Skeletal muscle cell (primary cell): Measurements from ENCODE around the gene WNK4.
A peak's percentile ranks its signal among the peaks of the same experiment; 100 is the strongest.
"Not testable (repeated sequence)": the region's sequence is repeated elsewhere in the genome, so short reads cannot be mapped to it uniquely, and the experiment has no call there.

Source experiments
- DNase-seq: peaks from one replicate; pipeline ENCODE4 v3.0.0-alpha.2; 2010; ENCODE audit warnings: low read depth
- H3K4me3 ChIP-seq: 2 replicates; pipeline ENCODE4 v1.5.1; 2011; ENCODE audit warnings: low read depth, mild to moderate bottlenecking, control low read depth, low read length, moderate library complexity

Gene WNK4

DNA sequence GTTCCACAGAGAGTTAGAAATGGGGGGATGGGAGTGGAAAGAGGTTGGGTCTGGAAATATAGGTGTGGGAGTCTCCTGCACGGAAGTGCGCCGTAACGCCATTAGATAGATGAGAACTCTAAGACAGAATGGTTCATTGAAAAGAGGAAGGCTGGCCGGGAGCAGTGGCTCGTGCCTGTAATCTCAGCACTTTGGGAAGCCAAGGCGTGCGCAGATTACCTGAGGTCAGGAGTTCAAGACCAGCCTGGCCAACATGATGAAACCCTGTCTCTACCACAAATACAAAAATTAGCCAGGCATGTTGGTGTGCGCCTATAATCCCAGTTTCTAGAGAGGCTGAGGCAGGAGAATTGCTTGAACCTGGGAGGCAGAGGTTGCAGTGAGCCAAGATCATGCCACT is 12.4 kb upstream of the WNK4 start:
- not testable (repeated sequence) for DNase-seq, H3K4me3 ChIP-seq

DNA sequence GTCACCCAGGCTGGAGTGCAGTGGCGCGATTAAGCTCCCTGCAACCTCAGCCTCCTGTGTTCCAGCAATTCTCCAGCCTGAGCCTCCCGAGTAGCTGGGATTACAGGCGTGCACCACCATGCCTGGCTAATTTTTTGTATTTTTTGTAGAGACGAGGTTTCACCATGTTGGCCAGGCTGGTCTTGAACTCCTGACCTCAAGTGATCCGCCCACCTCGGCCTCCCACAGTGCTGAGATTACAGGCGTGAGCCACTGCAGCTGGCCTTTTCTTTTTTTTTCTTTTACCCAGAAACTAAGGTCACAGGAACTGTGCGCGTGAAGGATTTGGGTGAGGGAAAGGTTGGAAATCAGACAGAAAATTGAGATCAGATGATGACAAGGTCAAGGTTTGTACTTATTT is 10.4 kb upstream of the WNK4 start:
- DNase-seq, H3K4me3 ChIP-seq: not testable (repeated sequence)

DNA sequence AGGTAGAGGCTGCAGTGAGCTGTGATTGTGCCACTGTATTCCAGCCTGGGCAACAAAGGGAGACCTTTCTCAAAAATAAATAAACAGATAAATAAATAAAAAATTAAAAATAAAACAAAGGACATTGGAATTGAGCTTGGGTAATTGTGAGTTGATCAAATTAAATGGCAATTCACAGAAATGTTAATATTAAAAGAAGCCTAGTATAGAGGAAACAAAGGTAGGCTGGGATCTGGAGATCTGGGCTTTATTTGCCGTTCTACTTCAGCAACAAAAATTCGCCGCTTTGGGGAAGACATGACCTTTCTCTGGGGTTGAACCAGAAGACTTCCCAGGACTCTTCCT is 7.5 kb upstream of the WNK4 start:
- H3K4me3 ChIP-seq = peak overlapping the region; percentile 97
- DNase-seq = no peak

DNA sequence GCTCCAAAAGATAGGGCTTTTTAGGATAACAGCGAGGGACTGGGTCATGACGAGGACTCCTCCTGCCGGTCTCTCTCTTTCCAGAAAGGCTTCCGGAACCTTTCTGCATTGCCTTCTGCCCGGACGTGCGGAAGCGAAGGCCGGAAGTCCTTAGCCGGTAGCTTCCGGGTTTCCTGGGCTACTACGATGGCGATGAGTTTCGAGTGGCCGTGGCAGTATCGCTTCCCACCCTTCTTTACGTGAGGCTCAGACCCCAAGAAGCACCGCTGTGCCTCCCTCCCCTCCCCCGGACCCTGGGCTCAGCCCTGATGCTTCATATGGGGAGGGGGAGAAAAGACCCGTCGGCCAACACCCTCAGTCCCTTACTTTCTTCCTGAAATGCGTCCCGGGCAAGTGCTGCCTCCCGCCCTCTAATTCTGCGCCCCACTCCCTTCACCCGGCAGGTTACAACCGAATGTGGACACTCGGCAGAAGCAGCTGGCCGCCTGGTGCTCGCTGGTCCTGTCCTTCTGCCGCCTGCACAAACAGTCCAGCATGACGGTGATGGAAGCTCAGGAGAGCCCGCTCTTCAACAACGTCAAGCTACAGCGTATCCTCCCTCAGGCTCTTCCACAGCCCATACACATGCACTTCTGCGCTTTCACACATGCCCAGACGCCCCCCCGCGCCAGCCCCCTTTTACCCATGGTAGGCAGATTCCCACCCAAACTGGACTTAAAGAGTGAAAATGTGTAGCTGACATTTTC is 6.9 kb upstream of the WNK4 start, which contains the start of gene VPS25:
TSS of gene VPS25 (plus strand) at position 160 of the 746 bp plus-strand sequence. CDS start at position 187, 27 bp downstream.
- DNase-seq = peak; percentile 51
- H3K4me3 ChIP-seq = peak within 1 kb of the TSS; percentile 97

DNA sequence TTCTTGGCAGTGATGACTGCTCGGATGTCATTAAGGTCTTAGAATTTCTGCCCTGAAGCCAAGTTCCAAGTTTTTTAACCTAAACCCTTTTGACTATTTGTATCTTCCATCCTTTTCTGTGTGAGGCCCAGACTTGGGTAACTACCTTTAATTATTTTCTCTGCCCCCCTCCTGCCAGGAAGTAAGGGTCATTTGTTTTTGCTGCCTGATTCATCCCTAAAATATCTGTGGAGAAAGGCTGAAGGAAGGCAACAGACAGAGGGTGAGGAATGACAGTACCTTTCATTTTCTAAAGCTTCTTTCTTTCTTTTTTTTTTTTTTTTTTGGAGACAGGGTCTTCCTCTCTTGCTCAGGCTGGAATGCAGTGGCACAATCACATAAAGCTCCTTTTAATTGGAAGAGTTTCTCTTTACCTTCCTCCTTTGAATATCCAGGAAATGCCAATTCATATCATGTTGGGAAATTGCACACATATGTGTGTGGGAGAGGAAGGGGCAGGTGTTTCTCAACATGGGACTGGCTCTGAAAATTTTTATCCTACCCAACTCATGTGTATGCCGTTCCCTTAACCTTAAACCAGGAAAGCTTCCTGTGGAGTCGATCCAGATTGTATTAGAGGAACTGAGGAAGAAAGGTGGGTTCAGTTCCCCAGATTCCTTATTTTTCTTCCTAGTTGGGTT is 6.2 kb upstream of the WNK4 start:
- no peak for DNase-seq
- peak overlapping the region; percentile 97 for H3K4me3 ChIP-seq

DNA sequence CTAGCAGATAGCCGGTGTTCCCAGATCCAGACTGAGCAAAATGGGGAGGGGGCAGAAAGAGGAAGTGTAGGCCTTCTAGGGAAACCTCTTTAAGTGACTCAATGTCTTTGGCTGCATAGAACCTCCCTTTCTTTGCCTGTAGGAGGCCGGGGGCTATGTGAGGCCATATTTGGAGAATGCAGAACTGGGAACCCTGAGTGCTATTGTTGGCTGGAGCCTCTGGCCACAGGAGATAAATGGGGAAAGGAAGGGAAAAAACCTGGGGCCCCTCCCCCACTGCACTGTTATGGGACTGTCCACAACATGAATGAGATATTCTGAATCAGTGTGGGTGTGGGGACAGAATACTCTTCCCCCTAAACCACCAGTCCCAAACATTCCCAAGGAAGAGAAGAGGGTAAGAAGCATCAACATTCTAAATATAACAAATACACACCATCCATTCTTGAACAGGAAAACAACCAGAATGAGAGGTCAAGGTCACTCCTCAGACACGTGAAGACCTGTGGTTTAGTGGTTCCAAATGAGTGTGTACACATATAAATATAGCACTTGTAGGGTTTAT is 4.8 kb upstream of the WNK4 start:
- DNase-seq = no peak
- H3K4me3 ChIP-seq = no peak overlapping the region

DNA sequence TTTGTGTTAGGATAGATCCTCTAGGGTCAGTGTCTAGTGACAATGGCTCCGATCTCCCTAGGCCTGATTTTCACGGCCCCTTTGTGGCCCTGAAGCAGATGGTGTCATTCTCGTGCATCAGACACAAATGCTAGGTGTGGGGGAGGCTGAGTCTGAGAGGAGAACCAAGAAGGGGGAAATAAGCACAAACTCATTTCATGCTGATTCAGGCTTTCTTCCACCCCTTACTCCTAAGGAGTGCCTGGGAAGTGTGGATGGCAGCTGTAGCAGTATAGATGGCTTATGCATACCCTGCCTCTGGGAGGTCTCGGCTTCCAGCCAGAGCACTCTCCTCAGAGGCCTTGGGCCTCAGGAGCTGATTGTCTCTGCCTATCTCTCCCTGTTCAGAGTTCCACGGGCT is 1.8 kb upstream of the WNK4 start:
- DNase-seq = no peak
- no peak overlapping the region for H3K4me3 ChIP-seq

DNA sequence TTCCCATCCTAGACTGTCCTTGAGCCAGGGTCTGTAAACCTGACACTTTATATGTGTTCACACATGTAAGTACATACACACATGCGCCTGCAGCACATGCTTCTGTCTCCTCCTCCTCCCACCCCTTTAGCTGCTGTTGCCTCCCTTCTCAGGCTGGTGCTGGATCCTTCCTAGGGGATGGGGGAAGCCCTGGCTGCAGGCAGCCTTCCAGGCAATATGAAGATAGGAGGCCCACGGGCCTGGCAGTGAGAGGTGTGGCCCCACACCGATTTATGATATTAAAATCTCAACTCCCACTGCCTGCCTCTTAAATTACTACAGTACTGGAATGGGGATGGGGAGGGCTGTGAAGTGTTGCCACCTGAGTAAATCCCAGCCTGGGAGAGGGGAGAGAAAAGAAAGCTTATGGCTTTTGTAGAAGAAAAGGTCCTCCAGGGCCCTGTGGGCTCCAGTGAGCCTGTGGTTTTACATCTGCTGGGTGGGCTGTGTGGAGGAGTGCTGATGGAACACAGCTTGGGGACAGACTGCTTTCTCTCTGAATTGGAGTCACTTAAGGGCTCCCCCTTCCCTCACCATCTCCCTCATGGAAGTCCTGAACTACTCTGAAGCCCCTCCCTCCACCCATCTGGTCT is 990 bp upstream of the WNK4 start:
- no peak overlapping the region for H3K4me3 ChIP-seq
- no peak for DNase-seq

DNA sequence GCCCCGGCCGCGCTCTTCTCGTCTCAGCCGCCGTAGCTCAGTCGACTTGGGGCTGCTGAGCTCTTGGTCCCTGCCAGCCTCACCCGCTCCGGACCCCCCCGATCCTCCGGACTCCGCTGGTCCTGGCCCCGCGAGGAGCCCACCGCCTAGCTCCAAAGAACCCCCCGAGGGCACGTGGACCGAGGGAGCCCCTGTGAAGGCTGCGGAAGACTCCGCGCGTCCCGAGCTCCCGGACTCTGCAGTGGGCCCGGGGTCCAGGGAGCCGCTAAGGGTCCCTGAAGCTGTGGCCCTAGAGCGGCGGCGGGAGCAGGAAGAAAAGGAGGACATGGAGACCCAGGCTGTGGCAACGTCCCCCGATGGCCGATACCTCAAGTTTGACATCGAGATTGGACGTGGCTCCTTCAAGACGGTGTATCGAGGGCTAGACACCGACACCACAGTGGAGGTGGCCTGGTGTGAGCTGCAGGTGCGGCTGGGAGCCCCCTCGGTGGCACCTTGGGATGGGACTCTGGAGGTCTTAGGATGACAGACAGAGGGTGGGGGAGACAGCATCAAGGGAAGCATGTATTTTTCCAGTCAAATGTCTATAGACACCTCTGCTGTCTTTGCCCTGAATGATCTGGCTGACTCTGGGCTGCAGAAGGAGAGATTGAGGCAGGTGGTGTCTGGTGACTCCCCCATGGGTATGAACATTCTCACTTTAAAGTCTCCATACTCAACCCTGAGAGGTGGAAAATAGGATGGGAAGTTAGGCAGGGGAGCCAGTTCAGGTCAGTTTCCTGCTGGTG is 635 bp downstream of the WNK4 start:
- H3K4me3 ChIP-seq = peak overlapping the region; percentile 70

DNA sequence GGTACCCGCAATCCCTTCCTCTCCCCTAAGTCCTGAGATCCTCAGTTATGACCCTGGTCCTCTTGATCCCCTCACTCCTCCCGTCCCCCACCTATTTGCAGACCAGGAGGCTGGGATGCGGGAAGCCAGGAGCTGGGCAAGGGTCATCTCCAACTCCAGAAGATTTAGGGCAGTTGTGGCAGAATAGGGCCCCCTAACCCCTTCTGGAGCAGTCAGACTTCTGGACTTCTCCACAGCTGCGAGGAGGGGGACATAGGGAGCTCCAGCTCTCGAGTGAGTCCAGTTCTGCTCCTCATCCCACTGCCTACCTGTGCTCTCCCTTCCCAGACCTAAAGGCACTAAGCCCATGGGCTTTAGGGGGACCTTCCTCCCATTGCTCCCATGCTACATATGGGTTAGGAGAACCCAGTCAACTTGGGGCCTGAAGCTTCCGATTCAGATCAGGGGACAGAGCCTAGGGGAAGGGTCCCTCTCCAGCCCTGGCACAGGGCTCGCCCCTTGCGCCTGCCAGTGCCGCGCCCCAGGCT is 1.3 kb downstream of the WNK4 start:
- no peak for DNase-seq
- peak overlapping the region; percentile 70 for H3K4me3 ChIP-seq

More for the DNA sequence above, 635 bp downstream of the WNK4 start:
- no peak for DNase-seq

DNA sequence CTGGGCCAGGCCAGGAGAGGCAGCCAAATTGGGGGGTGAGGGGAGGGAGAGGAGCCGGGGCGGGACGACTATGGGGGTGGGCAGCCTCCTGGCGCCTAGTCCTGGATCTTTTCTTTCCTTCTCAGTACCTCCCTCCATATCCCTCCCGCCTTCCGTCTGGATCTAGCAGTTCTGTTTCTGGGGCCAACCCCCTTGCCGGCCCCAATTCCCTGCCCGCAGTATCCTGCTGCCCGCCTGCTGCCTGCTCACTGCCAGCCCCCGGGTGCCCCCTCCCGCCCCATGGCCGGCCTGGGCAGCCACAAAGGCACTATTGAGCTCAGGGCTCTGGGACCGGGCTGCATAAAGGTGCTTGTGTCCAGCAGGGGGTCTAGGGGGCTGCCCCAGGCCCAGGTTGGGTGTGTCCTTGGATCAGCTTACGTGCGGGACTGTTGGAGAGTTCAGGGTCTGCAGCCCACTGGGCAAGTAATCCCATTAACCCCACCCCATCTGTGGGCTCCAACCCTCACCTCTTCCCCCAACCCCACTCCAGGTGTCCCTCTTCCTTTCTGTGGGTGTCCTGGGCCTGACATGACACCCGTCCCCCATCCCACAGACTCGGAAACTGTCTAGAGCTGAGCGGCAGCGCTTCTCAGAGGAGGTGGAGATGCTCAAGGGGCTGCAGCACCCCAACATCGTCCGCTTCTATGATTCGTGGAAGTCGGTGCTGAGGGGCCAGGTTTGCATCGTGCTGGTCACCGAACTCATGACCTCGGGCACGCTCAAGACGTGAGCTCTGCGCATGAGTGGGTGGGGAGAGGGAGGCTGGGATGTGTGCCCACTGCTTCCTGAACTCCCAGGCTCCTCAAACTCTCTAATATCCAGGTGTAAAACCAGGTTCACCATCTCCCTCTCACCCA is 2.0 kb downstream of the WNK4 start:
- H3K4me3 ChIP-seq = peak overlapping the region; percentile 70
- no peak for DNase-seq

DNA sequence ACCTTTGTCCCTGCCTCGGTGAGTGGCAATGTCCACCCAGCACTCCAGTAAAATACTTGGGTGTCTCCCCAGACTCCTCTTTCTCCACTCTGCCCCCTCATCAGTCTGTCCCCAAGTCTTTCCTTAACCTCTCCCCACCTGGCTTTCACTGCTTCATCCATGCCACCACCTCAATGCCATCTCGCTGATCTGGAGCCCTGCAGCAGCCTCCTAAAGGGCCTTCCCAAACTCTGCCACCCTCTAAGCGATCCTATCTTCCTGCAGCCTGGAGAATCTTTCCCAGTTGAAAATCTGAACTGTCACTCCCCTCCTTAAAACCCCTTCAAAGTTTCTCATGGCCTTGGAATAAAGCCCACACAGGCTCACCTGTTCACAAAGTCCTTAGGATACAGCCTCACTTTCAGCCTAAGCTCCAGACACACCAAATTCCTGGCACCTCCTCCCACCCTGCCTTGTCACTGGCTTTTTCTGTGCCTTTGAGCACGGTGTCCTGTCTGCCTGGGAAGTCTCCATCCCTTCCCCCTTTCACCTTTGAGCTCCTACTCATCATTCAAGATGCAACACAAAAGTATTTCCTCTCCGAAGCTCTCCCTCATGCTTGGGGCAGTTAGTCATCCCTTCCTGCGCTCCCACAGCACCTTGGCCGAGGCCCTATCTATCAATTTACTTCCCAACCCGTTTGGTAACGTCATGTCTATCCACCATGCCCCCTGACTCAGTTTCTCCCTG is 2.8 kb downstream of the WNK4 start:
- DNase-seq = peak; percentile 43
- H3K4me3 ChIP-seq = peak overlapping the region; percentile 70

DNA sequence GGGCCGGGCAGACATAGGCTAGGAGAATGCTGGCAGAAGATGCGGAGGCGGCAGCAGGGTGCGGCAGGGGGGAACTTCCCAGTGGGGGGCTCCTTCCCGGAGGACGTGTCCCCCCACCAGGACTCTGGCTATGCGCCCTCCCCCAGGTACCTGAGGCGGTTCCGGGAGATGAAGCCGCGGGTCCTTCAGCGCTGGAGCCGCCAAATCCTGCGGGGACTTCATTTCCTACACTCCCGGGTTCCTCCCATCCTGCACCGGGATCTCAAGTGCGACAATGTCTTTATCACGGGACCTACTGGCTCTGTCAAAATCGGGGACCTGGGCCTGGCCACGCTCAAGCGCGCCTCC is 3.4 kb downstream of the WNK4 start:
- no peak for DNase-seq
- H3K4me3 ChIP-seq = no peak overlapping the region

DNA sequence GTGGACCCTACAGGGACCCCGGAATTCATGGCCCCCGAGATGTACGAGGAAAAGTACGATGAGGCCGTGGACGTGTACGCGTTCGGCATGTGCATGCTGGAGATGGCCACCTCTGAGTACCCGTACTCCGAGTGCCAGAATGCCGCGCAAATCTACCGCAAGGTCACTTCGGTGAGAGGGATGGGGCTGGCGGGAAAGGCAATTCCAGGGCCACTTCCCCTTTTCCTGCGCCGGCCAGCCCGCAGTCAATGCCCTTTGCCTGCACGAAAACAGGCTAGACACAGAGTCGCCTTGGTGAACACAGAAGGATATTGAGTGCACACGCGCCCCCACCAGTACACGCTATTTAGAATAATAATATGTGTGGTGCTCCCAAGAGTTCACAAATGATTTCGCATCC is 4.0 kb downstream of the WNK4 start:
- no peak for DNase-seq
- no peak overlapping the region for H3K4me3 ChIP-seq

DNA sequence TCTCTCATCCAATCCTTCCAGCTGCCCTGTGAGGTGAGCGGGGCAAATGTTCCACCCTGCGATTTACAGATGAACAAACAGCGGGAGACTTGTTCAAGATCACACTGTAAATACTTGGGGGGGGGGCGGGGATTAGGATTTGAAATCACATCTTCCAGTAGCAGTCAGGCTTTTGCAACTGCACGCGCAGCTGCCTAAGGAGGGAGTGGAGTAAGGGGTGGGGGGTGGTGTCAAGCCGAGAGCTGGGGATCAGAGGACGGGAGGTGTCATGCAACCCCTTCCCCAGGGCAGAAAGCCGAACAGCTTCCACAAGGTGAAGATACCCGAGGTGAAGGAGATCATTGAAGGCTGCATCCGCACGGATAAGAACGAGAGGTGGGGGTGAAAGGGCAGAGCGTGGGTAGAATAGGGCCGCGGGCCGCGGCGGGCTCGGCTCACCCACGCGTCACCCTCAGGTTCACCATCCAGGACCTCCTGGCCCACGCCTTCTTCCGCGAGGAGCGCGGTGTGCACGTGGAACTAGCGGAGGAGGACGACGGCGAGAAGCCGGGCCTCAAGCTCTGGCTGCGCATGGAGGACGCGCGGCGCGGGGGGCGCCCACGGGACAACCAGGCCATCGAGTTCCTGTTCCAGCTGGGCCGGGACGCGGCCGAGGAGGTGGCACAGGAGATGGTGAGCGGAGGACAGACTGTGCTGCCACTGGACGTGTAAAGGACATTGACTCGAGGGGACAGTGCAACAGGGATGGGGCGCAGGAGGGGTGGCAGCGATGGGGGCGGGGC is 4.6 kb downstream of the WNK4 start:
- H3K4me3 ChIP-seq = no peak overlapping the region
- DNase-seq = no peak

DNA sequence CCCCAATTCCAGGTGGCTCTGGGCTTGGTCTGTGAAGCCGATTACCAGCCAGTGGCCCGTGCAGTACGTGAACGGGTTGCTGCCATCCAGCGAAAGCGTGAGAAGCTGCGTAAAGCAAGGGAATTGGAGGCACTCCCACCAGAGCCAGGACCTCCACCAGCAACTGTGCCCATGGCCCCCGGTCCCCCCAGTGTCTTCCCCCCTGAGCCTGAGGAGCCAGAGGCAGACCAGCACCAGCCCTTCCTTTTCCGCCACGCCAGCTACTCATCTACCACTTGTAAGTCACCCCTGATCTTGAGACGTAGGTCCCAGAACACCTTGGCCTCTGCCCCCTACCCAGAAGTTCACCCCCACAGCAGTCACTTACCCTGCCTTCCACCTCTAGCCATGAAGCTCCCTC is 6.9 kb downstream of the WNK4 start:
- DNase-seq = no peak
- H3K4me3 ChIP-seq = no peak overlapping the region

DNA sequence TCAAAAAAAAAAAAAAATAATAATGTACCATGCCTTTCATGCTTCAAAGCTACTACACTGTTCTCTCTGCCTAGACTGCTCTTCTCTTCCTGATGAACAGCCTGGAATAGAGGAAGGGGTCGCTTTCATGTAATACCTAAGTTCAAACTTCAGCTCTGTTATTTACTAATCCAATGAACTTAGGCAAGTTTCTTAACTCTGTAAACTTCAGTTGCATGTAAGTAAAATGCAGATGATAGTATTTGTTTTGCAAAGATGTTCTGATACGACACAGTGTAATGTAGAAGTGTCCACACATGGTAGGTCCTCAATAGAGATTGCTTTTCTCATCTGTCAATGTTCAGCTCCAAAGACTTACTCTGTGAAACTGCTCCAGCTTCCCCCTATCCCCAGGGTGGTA is 11.5 kb downstream of the WNK4 start:
- H3K4me3 ChIP-seq = no peak overlapping the region
- DNase-seq = no peak
